HepG2 (cell line): Measurements from ENCODE around the gene THAP5. TPM values are rescaled to one million over a fixed set of nuclear protein-coding genes. Genes with fewer than 3 reads are reported as not detected.

Experiments used
- FOXJ3 ChIP-seq: sonication (generic); formaldehyde crosslinking; IDR thresholded peaks from 2 replicates; pipeline ENCODE4 v1.4.0; 2020; ENCODE audit warnings: missing genetic modification reagents, mild to moderate bottlenecking, borderline replicate concordance
- FOXO1 ChIP-seq: sonication (generic); formaldehyde crosslinking; IDR thresholded peaks from 2 replicates; pipeline ENCODE4 v1.4.0; 2020; ENCODE audit warnings: missing genetic modification reagents
- GZF1 ChIP-seq: sonication (generic); formaldehyde crosslinking; IDR thresholded peaks from 2 replicates; pipeline ENCODE4 v1.5.1; 2020; ENCODE audit warnings: mild to moderate bottlenecking, missing genetic modification reagents
- KLF12 ChIP-seq: sonication (generic); formaldehyde crosslinking; IDR thresholded peaks from 2 replicates; pipeline ENCODE4 v1.4.0; 2020; ENCODE audit warnings: missing genetic modification reagents, borderline replicate concordance
- KLF13 ChIP-seq: sonication (generic); formaldehyde crosslinking; IDR thresholded peaks from 2 replicates; pipeline ENCODE4 v1.4.0; 2020; ENCODE audit warnings: mild to moderate bottlenecking, missing genetic modification reagents
- NFIC ChIP-seq: IDR thresholded peaks from 2 replicates; pipeline ENCODE4 v1.6.1; 2012; ENCODE audit warnings: mild to moderate bottlenecking, low read length, inconsistent platforms
- PLSCR1 ChIP-seq: sonication (generic); formaldehyde crosslinking; IDR thresholded peaks from 2 replicates; pipeline ENCODE4 v1.5.0; 2020; ENCODE audit warnings: missing genetic modification reagents, mild to moderate bottlenecking, borderline replicate concordance
- REXO4 ChIP-seq: sonication (generic); formaldehyde crosslinking; IDR thresholded peaks from 2 replicates; pipeline ENCODE4 v1.8.0; 2022; ENCODE audit warnings: missing genetic modification reagents, mild to moderate bottlenecking, borderline replicate concordance
- SAFB2 ChIP-seq: sonication (generic); formaldehyde crosslinking; IDR thresholded peaks from 2 replicates; pipeline ENCODE4 v1.5.1; 2020; ENCODE audit warnings: missing genetic modification reagents, low read depth, mild to moderate bottlenecking, borderline replicate concordance
- SMAD9 ChIP-seq: sonication (generic); formaldehyde crosslinking; IDR thresholded peaks from 2 replicates; pipeline ENCODE4 v1.5.1; 2020; ENCODE audit warnings: mild to moderate bottlenecking, missing genetic modification reagents
- ZBTB1 ChIP-seq: sonication (generic); formaldehyde crosslinking; IDR thresholded peaks from 2 replicates; pipeline ENCODE4 v1.4.0; 2020; ENCODE audit warnings: missing genetic modification reagents, borderline replicate concordance
- ZBTB34 ChIP-seq: sonication (generic); formaldehyde crosslinking; IDR thresholded peaks from 2 replicates; pipeline ENCODE4 v1.8.0; 2022; ENCODE audit warnings: mild to moderate bottlenecking, missing genetic modification reagents
- ZBTB4 ChIP-seq: sonication (generic); formaldehyde crosslinking; IDR thresholded peaks from 2 replicates; pipeline ENCODE4 v1.4.0; 2020; ENCODE audit warnings: missing genetic modification reagents, mild to moderate bottlenecking, borderline replicate concordance
- ZNF17 ChIP-seq: sonication (generic); formaldehyde crosslinking; IDR thresholded peaks from 2 replicates; pipeline ENCODE4 v1.5.0; 2020; ENCODE audit warnings: mild to moderate bottlenecking, missing genetic modification reagents
- ZNF382 ChIP-seq: sonication (generic); formaldehyde crosslinking; IDR thresholded peaks from 2 replicates; pipeline ENCODE4 v1.5.0; 2020; ENCODE audit warnings: missing genetic modification reagents, mild to moderate bottlenecking, borderline replicate concordance
- ZNF543 ChIP-seq: sonication (generic); formaldehyde crosslinking; IDR thresholded peaks from 2 replicates; pipeline ENCODE4 v1.4.0; 2020; ENCODE audit warnings: mild to moderate bottlenecking, missing genetic modification reagents
- ZNF563 ChIP-seq: sonication (generic); formaldehyde crosslinking; IDR thresholded peaks from 2 replicates; pipeline ENCODE4 v1.8.0; 2022; ENCODE audit warnings: mild to moderate bottlenecking, moderate library complexity, missing genetic modification reagents
- ZNF672 ChIP-seq: sonication (generic); formaldehyde crosslinking; IDR thresholded peaks from 2 replicates; pipeline ENCODE4 v1.8.1; 2022; ENCODE audit warnings: missing genetic modification reagents
- ZNF737 ChIP-seq: sonication (generic); formaldehyde crosslinking; IDR thresholded peaks from 2 replicates; pipeline ENCODE4 v1.5.0; 2020; ENCODE audit warnings: missing genetic modification reagents, mild to moderate bottlenecking, borderline replicate concordance
- polyA plus RNA-seq, 8 experiments: library from polyadenylated mRNA; depleted of rRNA in 3 of 8; stranded (reverse) in 7 of 8; unstranded in 1 of 8; fragments of >200 nt; fragmentation: Illumina TruSeq in 4 of 8; extraction: Trizol in 4 of 8; gene quantifications; 2 replicates each; pipeline versions ENCODE4 v1.2.1 to v1.2.3, GENCODE V29; 2011 to 2016; ENCODE audit warnings: low read depth in 4 of 8, missing spikeins in 1 of 8, mixed read lengths in 1 of 8; ENCODE audit not compliant: insufficient read depth in 1 of 8
- total RNA-seq, 5 experiments: library from RNA; depleted of rRNA; stranded (reverse); fragments of >200 nt; fragmentation: Illumina TruSeq; extraction: Trizol; gene quantifications; 2 replicates each; pipeline ENCODE4 v1.2.3, GENCODE V29; 2016; ENCODE audit warnings: low read depth in 1 of 5

The THAP5 gene
- total and polyA plus RNA-seq, 2 of the 13 experiments (the other 11 are each of a cell fraction or from before 2014, with no cell fraction given), result 3.6 to 11.8 TPM

- no peak; the same call in 1 of the 2 replicates for TF ChIP-seq ZBTB4 (CRISPR knock-in tag)
- TF ChIP-seq ZNF543 (CRISPR knock-in tag), result no peak
- TF ChIP-seq ZBTB1 (CRISPR knock-in tag), result no peak
- no peak; the same call in 1 of the 2 replicates for TF ChIP-seq ZNF563 (CRISPR knock-in tag)
- no peak for TF ChIP-seq ZNF17 (CRISPR knock-in tag)
- no peak for TF ChIP-seq ZNF672 (CRISPR knock-in tag)
- TF ChIP-seq PLSCR1 (CRISPR knock-in tag), result no peak
- TF ChIP-seq ZNF382, result no peak
- peak; percentile 55; the same call in 1 of the 2 replicates for TF ChIP-seq SAFB2 (CRISPR knock-in tag)
- no peak for TF ChIP-seq ZNF737 (CRISPR knock-in tag)
- no peak for TF ChIP-seq NFIC
- TF ChIP-seq FOXJ3 (CRISPR knock-in tag), result no peak
- TF ChIP-seq SMAD9 (CRISPR knock-in tag), result no peak
- no peak for TF ChIP-seq KLF13 (CRISPR knock-in tag)
- peak; percentile 29 for TF ChIP-seq FOXO1
- no peak for TF ChIP-seq GZF1
- TF ChIP-seq ZBTB34 (CRISPR knock-in tag), result no peak
- no peak for TF ChIP-seq REXO4 (CRISPR knock-in tag)
- TF ChIP-seq KLF12 (CRISPR knock-in tag), result peak; percentile 27; the same call in 1 of the 2 replicates
These were observed 43.3 kb downstream of the THAP5 start, which contains the start of gene PNPLA8 (continued) for GRCh38 chr7:108525985-108526767.
